VCaP (cell line): ENCODE data around the gene DNER.

ENCODE experiments used
- H3K27ac ChIP-seq: fragments of 450-650 bp; 2 replicates; pipeline ENCODE4 v1.5.1; 2017
- CTCF ChIP-seq: fragments of 450-650 bp; conservative IDR thresholded peaks from 2 replicates; pipeline ENCODE4 v1.5.1; 2017; ENCODE audit warnings: mild to moderate bottlenecking, moderate library complexity

DNER gene

GRCh38 chr2:229501051-229501794, 213.1 kb downstream of the DNER start:
- no peak for TF ChIP-seq CTCF
- no peak overlapping the region for H3K27ac ChIP-seq

- no peak for TF ChIP-seq CTCF
- no peak overlapping the region for H3K27ac ChIP-seq
These were observed 222.3 kb downstream of the DNER start for GRCh38 chr2:229492034-229492433.

- no peak overlapping the region for H3K27ac ChIP-seq
- no peak for TF ChIP-seq CTCF
These were observed 224.2 kb downstream of the DNER start for GRCh38 chr2:229490167-229490566.

GRCh38 chr2:229489016-229489415, 225.3 kb downstream of the DNER start:
- H3K27ac ChIP-seq, result no peak overlapping the region
- no peak for TF ChIP-seq CTCF

GRCh38 chr2:229488232-229488631, 226.1 kb downstream of the DNER start:
- H3K27ac ChIP-seq, result no peak overlapping the region
- no peak for TF ChIP-seq CTCF

GRCh38 chr2:229486673-229487072, 227.7 kb downstream of the DNER start:
- TF ChIP-seq CTCF, result no peak
- no peak overlapping the region for H3K27ac ChIP-seq

GRCh38 chr2:229485857-229486256, 228.5 kb downstream of the DNER start:
- no peak overlapping the region for H3K27ac ChIP-seq
- TF ChIP-seq CTCF, result no peak
